Spleen (tissue), 7 donors: ENCODE measurements around the gene MICU1.

Experiments
- POLR2A ChIP-seq, 3 donors: fragments of 450-650 bp; IDR thresholded peaks; one replicate each; pipeline ENCODE4 v1.5.1; 2017; ENCODE audit warnings: antibody characterized with exemption in 3 of 3, mild to moderate bottlenecking in 1 of 3
- POLR2AphosphoS5 ChIP-seq, 3 donors: sonication (generic); formaldehyde crosslinking; IDR thresholded peaks; one replicate each; pipeline ENCODE4 v1.5.1; 2017; ENCODE audit warnings: antibody characterized with exemption in 3 of 3
- TF ChIP-seq, protein P1 (sequence below), 11 experiments: fragments of 200-600 bp in 7 of 11; fragments of 450-650 bp in 4 of 11; sonication (generic) in 4 of 11; IDR thresholded peaks in 8 of 11; conservative IDR thresholded peaks in 3 of 11; 1 replicate in 7 of 11; 2 replicates in 4 of 11; pipeline versions ENCODE4 v1.4.0 to v1.8.0; 2016 to 2021; ENCODE audit warnings: antibody characterized with exemption in 11 of 11, inconsistent platforms in 4 of 11, mild to moderate bottlenecking in 1 of 11
- donor health status: DM: no; HTN: no; CAD: no; lungs with moderate emphysema.
- donor health status: DM: no; HTN: no; CAD: no.
- donor health status: DM: no; HTN: no; CAD: no.

DNA sequence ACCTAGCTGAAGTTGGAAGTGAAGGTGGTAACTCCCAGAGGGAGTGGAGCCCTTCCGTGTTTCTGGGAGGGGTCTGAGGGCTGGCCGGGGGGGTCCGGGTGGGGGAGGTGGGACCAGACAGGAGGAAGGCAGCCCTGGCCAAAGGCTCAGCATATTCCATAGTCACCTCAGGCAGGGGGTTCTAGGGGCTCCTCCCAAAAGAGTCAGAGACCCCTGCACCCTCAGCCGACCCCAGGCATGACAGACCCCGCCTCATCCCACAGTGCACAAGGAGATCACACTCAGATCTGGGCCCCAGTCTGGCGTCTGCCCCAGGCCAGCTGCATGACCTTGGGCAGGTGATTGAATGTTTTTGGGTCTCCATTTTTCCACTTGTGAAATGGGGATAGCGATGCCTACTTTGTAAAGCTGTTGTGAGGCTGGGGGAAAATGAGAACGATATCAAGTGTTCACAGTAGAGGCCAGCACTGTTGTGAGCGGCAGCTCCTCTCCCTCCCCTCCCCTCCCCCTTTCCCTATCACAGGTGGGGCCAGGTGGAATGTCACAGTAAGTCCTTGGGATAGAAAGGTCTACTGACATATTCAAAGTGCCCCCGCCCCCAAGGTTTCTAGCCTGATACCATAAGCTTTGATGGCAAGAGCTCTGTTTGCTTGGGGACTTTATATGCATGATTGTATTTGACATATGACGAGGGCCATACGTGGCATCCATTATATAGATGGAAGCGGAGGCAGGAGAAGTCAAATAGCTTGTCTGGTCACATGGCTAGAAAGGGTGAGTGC is 304.4 kb downstream of the MICU1 start:
- TF ChIP-seq POLR2A (IDR thresholded peaks at IDR 0.05) (no peak), POLR2AphosphoS5 (IDR thresholded peaks at IDR 0.05) (no peak)
- TF ChIP-seq, protein P1, sequence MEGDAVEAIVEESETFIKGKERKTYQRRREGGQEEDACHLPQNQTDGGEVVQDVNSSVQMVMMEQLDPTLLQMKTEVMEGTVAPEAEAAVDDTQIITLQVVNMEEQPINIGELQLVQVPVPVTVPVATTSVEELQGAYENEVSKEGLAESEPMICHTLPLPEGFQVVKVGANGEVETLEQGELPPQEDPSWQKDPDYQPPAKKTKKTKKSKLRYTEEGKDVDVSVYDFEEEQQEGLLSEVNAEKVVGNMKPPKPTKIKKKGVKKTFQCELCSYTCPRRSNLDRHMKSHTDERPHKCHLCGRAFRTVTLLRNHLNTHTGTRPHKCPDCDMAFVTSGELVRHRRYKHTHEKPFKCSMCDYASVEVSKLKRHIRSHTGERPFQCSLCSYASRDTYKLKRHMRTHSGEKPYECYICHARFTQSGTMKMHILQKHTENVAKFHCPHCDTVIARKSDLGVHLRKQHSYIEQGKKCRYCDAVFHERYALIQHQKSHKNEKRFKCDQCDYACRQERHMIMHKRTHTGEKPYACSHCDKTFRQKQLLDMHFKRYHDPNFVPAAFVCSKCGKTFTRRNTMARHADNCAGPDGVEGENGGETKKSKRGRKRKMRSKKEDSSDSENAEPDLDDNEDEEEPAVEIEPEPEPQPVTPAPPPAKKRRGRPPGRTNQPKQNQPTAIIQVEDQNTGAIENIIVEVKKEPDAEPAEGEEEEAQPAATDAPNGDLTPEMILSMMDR (IDR thresholded peaks at IDR 0.05 in 8 of 11, conservative IDR thresholded peaks at IDR 0.05 in 3 of 11) = no peak
